Adipose tissue (tissue), 3 donors: Measurements from ENCODE around the gene MAGEA11. TPM values are rescaled to one million over a fixed set of nuclear protein-coding genes. Genes with fewer than 3 reads are reported as not detected.
"Not testable (repeated sequence)": the region's sequence is repeated elsewhere in the genome, so short reads cannot be mapped to it uniquely, and the experiment has no call there.

Experiments
- H3K27ac ChIP-seq: one replicate; pipeline ENCODE4 v1.5.1; 2013; ENCODE audit warnings: low read depth, low read length
- WGBS, 3 donors: extraction: QIAGEN DNeasy Blood & Tissue Kit; methylation state at CpG; one replicate each; pipeline ENCODE4 v1.1.7; 2013; 5-methylcytosine and 5-hydroxymethylcytosine counted together
- polyA plus RNA-seq, 3 donors: library from polyadenylated mRNA; stranded (reverse); fragments of 200-250 nt; gene quantifications; one replicate each; pipeline ENCODE4 v1.2.3, GENCODE V29; 2013
- donor health status: healthy with polysubstance abuse.
- donor health status: Bipolar disorder and iron deficiency.
- donor health status: healthy.

The MAGEA11 gene
- polyA plus RNA-seq, 3 donors = not detected

GRCh38 chrX:149761858-149762674, 50.2 kb downstream of the MAGEA11 start:
- not testable (repeated sequence) for H3K27ac ChIP-seq
- WGBS, 3 donors = 87 to 95% (median 91%) methylated on average over 11 to 22 of the region's 22 CpGs

- H3K27ac ChIP-seq = no peak overlapping the region
- WGBS, 3 donors = 64 to 86% (median 67%) methylated on average over 9 to 10 of the region's 11 CpGs
Measured at GRCh38 chrX:149762696-149763614, 51.1 kb downstream of the MAGEA11 start.

Other genes with a start within 250 kb of the MAGEA11 start
- gene IDS, start 206.8 kb upstream of the MAGEA11 start, polyA plus RNA-seq = 10 to 100 TPM; 19.1 to 42.4 (median 35.7) TPM
- gene EOLA1, start 171.0 kb upstream of the MAGEA11 start, polyA plus RNA-seq = 10 to 100 TPM; 14.2 to 18.2 (median 15.0) TPM
- gene HSFX3, start 162.1 kb upstream of the MAGEA11 start, polyA plus RNA-seq = not detected
- not detected for gene MAGEA9B, start 124.6 kb upstream of the MAGEA11 start, polyA plus RNA-seq
- gene HSFX2, start 116.7 kb upstream of the MAGEA11 start, polyA plus RNA-seq = under 1 TPM; 0.18 to 0.56 (median 0.37) TPM
- 10 to 100 TPM in 2 of 3 donors, 1 to 10 TPM in 1; 6.5 to 13.2 (median 11.7) TPM for gene TMEM185A, start 80.3 kb upstream of the MAGEA11 start, polyA plus RNA-seq
- gene HSFX1, start 62.0 kb downstream of the MAGEA11 start, polyA plus RNA-seq = under 1 TPM in 2 of 3 donors, not detected in 1; 0.29 to 0.31 TPM
- gene MAGEA9, start 69.9 kb downstream of the MAGEA11 start, polyA plus RNA-seq = not detected
- gene MAGEA8, start 169.1 kb downstream of the MAGEA11 start, polyA plus RNA-seq = not detected
- gene HSFX4, start 217.5 kb downstream of the MAGEA11 start, polyA plus RNA-seq = under 1 TPM in 1 of 3 donors, not detected in 2; 0.12 TPM
- gene EOLA2, start 226.4 kb downstream of the MAGEA11 start, polyA plus RNA-seq = 10 to 100 TPM; 20.8 to 34.6 (median 31.4) TPM